Psoas muscle (tissue), 8 donors: ENCODE measurements around the gene CATSPERZ. TPM values are rescaled to one million over a fixed set of nuclear protein-coding genes. Genes with fewer than 3 reads are reported as not detected.
"Not testable (repeated sequence)": the region's sequence is repeated elsewhere in the genome, so short reads cannot be mapped to it uniquely, and the experiment has no call there.

ENCODE experiments used
- ATAC-seq, 4 donors: fragments of 200-7000 bp; cut with Tn5 transposase; one replicate each; pipeline ENCODE4 v1.9.1; 2020; ENCODE audit warnings: moderate library complexity in 3 of 4, mild to moderate bottlenecking in 2 of 4
- DNase-seq, 2 donors: peaks; one replicate each; pipeline ENCODE4 v3.0.0-alpha.2; 2020
- H3K27ac ChIP-seq: fragments of 200-600 bp; one replicate; pipeline ENCODE4 v1.8.0; 2022
- H3K27me3 ChIP-seq, 3 donors: fragments of 200-600 bp in 1 of 3; one replicate each; pipeline versions ENCODE4 v1.6.1 to v1.8.0; 2013 to 2022; ENCODE audit warnings: low read length in 2 of 3, mild to moderate bottlenecking in 2 of 3, moderate library complexity in 1 of 3; ENCODE audit not compliant: insufficient read depth in 3 of 3
- H3K36me3 ChIP-seq, 2 donors: fragments of 200-600 bp in 1 of 2; one replicate each; pipeline versions ENCODE4 v1.6.1 to v1.8.0; 2013 to 2022; ENCODE audit warnings: low read depth in 1 of 2, mild to moderate bottlenecking in 1 of 2, moderate library complexity in 1 of 2; ENCODE audit not compliant: insufficient read depth in 1 of 2
- H3K4me1 ChIP-seq: fragments of 200-600 bp; one replicate; pipeline ENCODE4 v1.8.0; 2022
- H3K4me3 ChIP-seq: fragments of 200-600 bp; one replicate; pipeline ENCODE4 v1.8.0; 2022; ENCODE audit warnings: mild to moderate bottlenecking
- H3K9me3 ChIP-seq: fragments of 200-600 bp; one replicate; pipeline ENCODE4 v1.8.0; 2022
- WGBS, 3 donors: extraction: QIAGEN DNeasy Blood & Tissue Kit; methylation state at CpG; one replicate each; pipeline versions ENCODE4 v1.1.6 to v1.1.7; 2013; 5-methylcytosine and 5-hydroxymethylcytosine counted together
- intact Hi-C, 2 donors: fragments of 100-400 bp; cut with DNase I; formaldehyde crosslinking; loops; one replicate each; pipeline versions ENCODE4 v1.11.0 to v1.14.2; 2022
- polyA plus RNA-seq, 3 donors: library from polyadenylated mRNA; stranded (reverse); fragments of 200-250 nt; gene quantifications; one replicate each; pipeline ENCODE4 v1.2.3, GENCODE V29; 2013
- total RNA-seq, 4 donors: library from RNA; stranded (reverse); fragmentation: NEBNext Ultra II Directional in 2 of 4; extraction: Animal tissue kit (Norgen Biotek cat#: 25700) in 2 of 4; gene quantifications; one replicate each; pipeline versions ENCODE4 v1.2.1 to v1.2.4, GENCODE V29; 2021 to 2023
- TF ChIP-seq, protein P1 (sequence below): fragments of 200-600 bp; IDR thresholded peaks from one replicate; pipeline ENCODE4 v1.8.0; 2022; ENCODE audit warnings: antibody characterized with exemption
- donor health status: healthy with polysubstance abuse.
- donor health status: DM: no; HTN: no; CAD: no; lungs with moderate emphysema.
- donor health status: Bipolar disorder and iron deficiency.
- donor health status: healthy.
- donor health status: DM: yes; HTN: yes; CAD: no.
- donor health status: DM: no; HTN: no; CAD: no.
- donor health status: DM: no; HTN: no; CAD: no.
- donor health status: DM: yes; HTN: yes; CAD: no.

CATSPERZ gene
- total and polyA plus RNA-seq, 7 donors = 0.05 TPM; not detected in 6

DNA sequence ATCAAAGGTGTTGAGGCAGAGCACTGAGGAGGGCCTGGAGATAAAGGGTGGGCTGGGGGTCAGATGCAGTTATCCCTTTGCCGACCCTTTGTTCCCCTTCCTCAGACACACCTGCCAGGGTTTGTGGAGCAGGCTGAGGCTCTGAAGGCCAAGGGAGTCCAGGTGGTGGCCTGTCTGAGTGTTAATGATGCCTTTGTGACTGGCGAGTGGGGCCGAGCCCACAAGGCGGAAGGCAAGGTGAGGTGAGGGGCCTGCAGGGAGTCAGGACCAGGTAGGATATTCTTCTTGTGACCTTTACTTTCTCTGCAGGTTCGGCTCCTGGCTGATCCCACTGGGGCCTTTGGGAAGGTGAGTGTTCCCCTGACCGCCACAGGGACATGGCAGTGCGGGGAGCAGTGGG lies 20.4 kb downstream of the CATSPERZ start:
- peaks cover 4 to 28% of the 10 kb centered on the region in 2 donors for H3K36me3 ChIP-seq
- no peaks in the 10 kb centered on the region for H3K27me3 ChIP-seq
- H3K9me3 ChIP-seq = no peaks in the 10 kb centered on the region
- H3K4me1 ChIP-seq = peaks cover 7% of the 10 kb centered on the region
- no peak for DNase-seq
- whole genome bisulfite sequencing, 3 donors = 91 to 93% (median 91%) methylated on average over 7 of the region's 7 CpGs
- TF ChIP-seq, protein P1, sequence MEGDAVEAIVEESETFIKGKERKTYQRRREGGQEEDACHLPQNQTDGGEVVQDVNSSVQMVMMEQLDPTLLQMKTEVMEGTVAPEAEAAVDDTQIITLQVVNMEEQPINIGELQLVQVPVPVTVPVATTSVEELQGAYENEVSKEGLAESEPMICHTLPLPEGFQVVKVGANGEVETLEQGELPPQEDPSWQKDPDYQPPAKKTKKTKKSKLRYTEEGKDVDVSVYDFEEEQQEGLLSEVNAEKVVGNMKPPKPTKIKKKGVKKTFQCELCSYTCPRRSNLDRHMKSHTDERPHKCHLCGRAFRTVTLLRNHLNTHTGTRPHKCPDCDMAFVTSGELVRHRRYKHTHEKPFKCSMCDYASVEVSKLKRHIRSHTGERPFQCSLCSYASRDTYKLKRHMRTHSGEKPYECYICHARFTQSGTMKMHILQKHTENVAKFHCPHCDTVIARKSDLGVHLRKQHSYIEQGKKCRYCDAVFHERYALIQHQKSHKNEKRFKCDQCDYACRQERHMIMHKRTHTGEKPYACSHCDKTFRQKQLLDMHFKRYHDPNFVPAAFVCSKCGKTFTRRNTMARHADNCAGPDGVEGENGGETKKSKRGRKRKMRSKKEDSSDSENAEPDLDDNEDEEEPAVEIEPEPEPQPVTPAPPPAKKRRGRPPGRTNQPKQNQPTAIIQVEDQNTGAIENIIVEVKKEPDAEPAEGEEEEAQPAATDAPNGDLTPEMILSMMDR = no peak
- H3K27ac ChIP-seq = no peak overlapping the region
- intact Hi-C loops = loop anchor here in 1 of 2 donors (5.0 kb wide), 1 partner anchor 37 kb away; the partner anchor contains the start of gene RPS6KA4
- H3K4me3 ChIP-seq = no peak overlapping the region
- no peak for ATAC-seq

DNA sequence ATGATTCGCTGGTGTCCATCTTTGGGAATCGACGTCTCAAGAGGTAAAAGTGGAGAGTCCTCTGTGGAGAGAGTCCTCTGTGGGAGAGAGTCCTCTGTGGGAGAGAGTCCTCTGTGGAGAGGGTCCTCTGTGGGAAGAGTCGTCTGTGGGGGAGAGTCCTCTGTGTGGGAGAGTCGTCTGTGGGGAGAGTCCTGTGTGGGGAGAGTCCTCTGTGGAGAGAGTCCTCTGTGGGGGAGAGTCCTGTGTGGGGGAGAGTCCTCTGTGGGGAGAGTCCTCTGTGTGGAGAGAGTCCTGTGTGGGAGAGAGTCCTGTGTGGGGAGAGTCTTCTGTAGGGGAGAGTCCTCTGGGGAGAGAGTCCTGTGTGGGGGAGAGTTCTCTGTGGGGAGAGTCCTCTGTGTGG lies 20.9 kb downstream of the CATSPERZ start:
- H3K27ac ChIP-seq = no peak overlapping the region
- 79 to 96% (median 86%) methylated on average over 5 of the region's 5 CpGs for WGBS, 3 donors
- no peaks in the 10 kb centered on the region for H3K27me3 ChIP-seq
- TF ChIP-seq, protein P1 = no peak
- ATAC-seq = no peak
- H3K36me3 ChIP-seq = peaks cover 4 to 23% of the 10 kb centered on the region in 2 donors
- intact Hi-C loops = loop anchor here in 1 of 2 donors (5.0 kb wide), 1 partner anchor 36 kb away; the partner anchor contains the start of gene RPS6KA4
- no peak for DNase-seq
- H3K4me3 ChIP-seq = no peak overlapping the region
- peaks cover 7% of the 10 kb centered on the region for H3K4me1 ChIP-seq
- no peaks in the 10 kb centered on the region for H3K9me3 ChIP-seq

DNA sequence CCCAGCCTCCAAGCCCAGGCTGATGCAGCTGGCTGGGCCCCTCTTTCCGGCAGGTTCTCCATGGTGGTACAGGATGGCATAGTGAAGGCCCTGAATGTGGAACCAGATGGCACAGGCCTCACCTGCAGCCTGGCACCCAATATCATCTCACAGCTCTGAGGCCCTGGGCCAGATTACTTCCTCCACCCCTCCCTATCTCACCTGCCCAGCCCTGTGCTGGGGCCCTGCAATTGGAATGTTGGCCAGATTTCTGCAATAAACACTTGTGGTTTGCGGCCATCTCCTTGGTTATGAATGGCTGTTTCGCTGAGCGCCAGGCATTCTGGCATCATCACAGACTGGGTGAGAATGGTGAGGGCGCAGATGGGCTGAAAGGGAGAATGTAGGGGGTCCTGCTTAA lies 21.4 kb downstream of the CATSPERZ start:
- Histone ChIP-seq H3K9me3 (no peaks in the 10 kb centered on the region), H3K27me3 (no peaks in the 10 kb centered on the region), H3K27ac (no peak overlapping the region), H3K4me1 (peaks cover 4% of the 10 kb centered on the region), H3K36me3 (peaks cover 4 to 19% of the 10 kb centered on the region in 2 donors), H3K4me3 (no peak overlapping the region)
- 85 to 95% (median 91%) methylated on average over 5 of the region's 5 CpGs for WGBS, 3 donors
- intact Hi-C loops = loop anchor here in 1 of 2 donors (5.0 kb wide), 1 partner anchor 36 kb away; the partner anchor contains the start of gene RPS6KA4
- ATAC-seq (no peak), DNase-seq (no peak)
- TF ChIP-seq, protein P1 = no peak

DNA sequence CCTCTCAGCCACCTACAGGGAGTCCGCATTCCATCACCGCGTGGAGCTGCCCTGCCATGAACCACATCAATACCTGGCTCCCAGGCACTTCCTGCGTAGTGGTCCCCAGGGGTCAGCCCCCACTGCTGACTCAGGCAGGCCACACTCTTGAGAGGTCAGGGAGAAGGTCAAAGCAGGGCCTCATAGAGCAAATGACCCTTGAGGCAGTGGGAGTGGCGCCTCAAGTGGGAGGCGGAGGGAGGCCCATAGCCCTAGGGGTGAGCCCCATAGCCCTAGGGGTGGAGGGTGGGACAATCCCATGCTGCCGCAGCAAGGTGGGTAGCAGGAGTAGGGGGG lies 22.7 kb downstream of the CATSPERZ start:
- Histone ChIP-seq H3K36me3 (peaks cover 4 to 19% of the 10 kb centered on the region in 2 donors), H3K4me3 (no peak overlapping the region), H3K4me1 (no peaks in the 10 kb centered on the region), H3K27ac (no peak overlapping the region), H3K27me3 (no peaks in the 10 kb centered on the region), H3K9me3 (no peaks in the 10 kb centered on the region)
- TF ChIP-seq, protein P1 = no peak
- intact Hi-C loops = loop anchor here in 1 of 2 donors (5.0 kb wide), 1 partner anchor 34 kb away; the partner anchor contains the start of gene RPS6KA4
- 81 to 87% (median 81%) methylated on average over 7 of the region's 7 CpGs for WGBS, 3 donors
- no peak for ATAC-seq
- DNase-seq = no peak

DNA sequence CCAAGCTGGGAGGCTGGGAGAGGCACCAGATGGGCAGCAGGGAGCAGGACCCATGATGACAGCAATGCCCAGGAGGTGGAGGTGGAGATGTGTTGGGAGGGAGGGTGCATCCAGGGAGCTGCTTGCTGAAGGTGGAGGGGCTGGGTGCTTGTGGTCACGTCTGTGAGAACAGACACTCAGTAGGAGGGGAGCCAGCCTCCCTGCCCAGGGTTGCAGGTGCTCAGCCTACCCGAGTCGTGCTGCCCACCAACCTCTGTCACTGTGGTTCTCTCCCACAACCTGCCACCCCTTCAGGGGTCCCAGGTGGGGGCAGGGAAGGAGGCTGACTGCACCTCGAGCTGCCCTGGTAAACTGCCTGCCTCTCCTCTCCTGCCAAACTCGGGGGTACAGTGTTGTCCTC lies 23.2 kb downstream of the CATSPERZ start:
- no peak for DNase-seq
- Histone ChIP-seq H3K4me1 (no peaks in the 10 kb centered on the region), H3K27me3 (no peaks in the 10 kb centered on the region), H3K27ac (no peak overlapping the region), H3K4me3 (no peak overlapping the region), H3K9me3 (no peaks in the 10 kb centered on the region), H3K36me3 (peaks cover 4 to 19% of the 10 kb centered on the region in 2 donors)
- TF ChIP-seq, protein P1 = no peak
- WGBS, 3 donors = 70 to 74% (median 74%) methylated on average over 3 to 5 of the region's 5 CpGs
- intact Hi-C loops = loop anchor here in 1 of 2 donors (5.0 kb wide), 1 partner anchor 34 kb away; the partner anchor contains the start of gene RPS6KA4
- no peak for ATAC-seq

DNA sequence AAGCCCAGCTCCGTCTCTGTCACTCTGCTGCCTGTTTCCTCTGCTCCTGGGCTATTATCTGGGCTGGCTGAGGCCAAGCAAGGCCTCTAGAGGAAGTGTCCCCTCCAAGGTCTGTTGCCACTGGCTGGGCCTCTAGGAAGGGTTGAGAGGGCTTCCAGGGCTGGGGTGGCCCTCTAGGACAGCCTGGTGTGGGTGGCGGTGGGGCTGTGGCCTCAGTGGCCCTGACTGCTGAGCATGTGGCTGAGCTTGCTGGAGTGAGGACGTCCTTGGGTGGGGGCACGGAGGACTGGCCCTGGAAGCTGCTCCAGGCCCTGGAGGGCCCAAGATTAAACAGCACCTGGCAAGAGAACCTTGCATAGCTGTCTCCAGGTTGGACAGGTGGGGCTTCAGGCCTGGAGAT lies 23.8 kb downstream of the CATSPERZ start:
- H3K4me3 ChIP-seq, H3K27ac ChIP-seq, H3K9me3 ChIP-seq, ATAC-seq, H3K27me3 ChIP-seq, DNase-seq, H3K4me1 ChIP-seq: not testable (repeated sequence)
- WGBS, 3 donors = 73 to 84% (median 78%) methylated on average over 4 of the region's 4 CpGs
- intact Hi-C loops = loop anchor here in 1 of 2 donors (5.0 kb wide), 1 partner anchor 33 kb away; the partner anchor contains the start of gene RPS6KA4
- H3K36me3 ChIP-seq = peaks cover 4 to 19% of the 10 kb centered on the region in 2 donors
